Esophagus muscularis mucosa (tissue), 4 donors: ENCODE measurements around the gene MAP7. TPM values are rescaled to one million over a fixed set of nuclear protein-coding genes. Genes with fewer than 3 reads are reported as not detected.

Experiments
- DNase-seq: peaks from one replicate; pipeline ENCODE4 v3.0.0-alpha.2; 2017; ENCODE audit errors: extremely low spot score
- H3K27ac ChIP-seq, 4 donors: fragments of 200-600 bp; sonication (generic); replicated peaks in 1 of 4; 1 replicate in 3 of 4; 2 replicates in 1 of 4; pipeline ENCODE4 v1.5.1; 2016 to 2019; ENCODE audit warnings: mild to moderate bottlenecking in 1 of 4
- H3K27me3 ChIP-seq, 4 donors: fragments of 200-600 bp; sonication (generic); one replicate each; pipeline versions ENCODE4 v1.5.1 to v1.6.0; 2016 to 2019
- H3K36me3 ChIP-seq, 4 donors: fragments of 200-600 bp; sonication (generic); one replicate each; pipeline ENCODE4 v1.5.1; 2016 to 2019
- H3K4me1 ChIP-seq, 4 donors: fragments of 200-600 bp; sonication (generic); one replicate each; pipeline ENCODE4 v1.5.1; 2016 to 2019
- H3K4me3 ChIP-seq, 4 donors: fragments of 200-600 bp; sonication (generic); 1 replicate in 2 of 4; 2 replicates in 2 of 4; pipeline ENCODE4 v1.5.1; 2016 to 2019; ENCODE audit warnings: mild to moderate bottlenecking in 4 of 4, moderate library complexity in 1 of 4
- H3K9me3 ChIP-seq, 4 donors: fragments of 200-600 bp; sonication (generic); 1 replicate in 3 of 4; 2 replicates in 1 of 4; pipeline ENCODE4 v1.5.1; 2016 to 2019
- CTCF ChIP-seq, 3 experiments: fragments of 200-600 bp in 2 of 3; fragments of 450-650 bp in 1 of 3; sonication (generic) in 2 of 3; IDR thresholded peaks; one replicate each; pipeline ENCODE4 v1.5.1; 2017 to 2019; ENCODE audit warnings: antibody characterized with exemption in 3 of 3, mild to moderate bottlenecking in 2 of 3, moderate library complexity in 1 of 3
- EP300 ChIP-seq: sonication (generic); formaldehyde crosslinking; IDR thresholded peaks from one replicate; pipeline ENCODE4 v1.6.1; 2017; ENCODE audit warnings: antibody characterized with exemption
- POLR2A ChIP-seq: fragments of 450-650 bp; IDR thresholded peaks from one replicate; pipeline ENCODE4 v1.6.1; 2017; ENCODE audit warnings: antibody characterized with exemption, moderate library complexity, mild to moderate bottlenecking, low read depth
- POLR2AphosphoS5 ChIP-seq, 2 donors: sonication (generic); formaldehyde crosslinking; IDR thresholded peaks; one replicate each; pipeline ENCODE4 v1.6.1; 2017; ENCODE audit warnings: antibody characterized with exemption in 2 of 2
- WGBS: methylation state at CpG from one replicate; pipeline ENCODE4 v1.1.5; 2018; 5-methylcytosine and 5-hydroxymethylcytosine counted together
- intact Hi-C: fragments of 100-400 bp; cut with DNase I; formaldehyde crosslinking; loops from one replicate; pipeline ENCODE4 v1.15.1; 2023
- total RNA-seq, 4 donors: library from RNA; depleted of rRNA; stranded (reverse); fragments of >200 nt; gene quantifications; one replicate each; pipeline versions ENCODE4 v1.1.0 to v1.2.1, GENCODE V29; 2016

MAP7 gene
- total RNA-seq, 4 donors from 2014 or later = 1.7 to 2.9 (median 2.0) TPM

GRCh38 chr6:136370988-136371728 lies 179.1 kb downstream of the MAP7 start:
- no peak overlapping the region for H3K27ac ChIP-seq
- 73% methylated on average over 4 of the region's 4 CpGs for WGBS
- DNase-seq = no peak
- intact Hi-C loops = no loop called here
- H3K4me3 ChIP-seq = no peak overlapping the region
- TF ChIP-seq EP300 (no peak), POLR2A (no peak), CTCF (IDR thresholded peaks at IDR 0.05) (no peak), POLR2AphosphoS5 (IDR thresholded peaks at IDR 0.05) (no peak)
- H3K9me3 ChIP-seq = no peaks in the 10 kb centered on the region
- H3K27me3 ChIP-seq = no peaks in the 10 kb centered on the region
- no peaks in the 10 kb centered on the region for H3K36me3 ChIP-seq
- H3K4me1 ChIP-seq = peaks cover 0 to 2% (median 0%) of the 10 kb centered on the region in 4 donors

GRCh38 chr6:136365776-136366354 lies 184.4 kb downstream of the MAP7 start:
- TF ChIP-seq POLR2A (no peak), POLR2AphosphoS5 (IDR thresholded peaks at IDR 0.05) (no peak), CTCF (IDR thresholded peaks at IDR 0.05) (no peak), EP300 (no peak)
- H3K27me3 ChIP-seq = no peaks in the 10 kb centered on the region
- H3K36me3 ChIP-seq = peaks cover 0 to under 1% (median under 1%) of the 10 kb centered on the region in 4 donors
- no peak overlapping the region for H3K4me3 ChIP-seq
- H3K27ac ChIP-seq = no peak overlapping the region
- WGBS = 53% methylated on average over 11 of the region's 11 CpGs
- no peaks in the 10 kb centered on the region for H3K9me3 ChIP-seq
- intact Hi-C loops = no loop called here
- peaks cover 0 to 6% (median 0%) of the 10 kb centered on the region in 4 donors for H3K4me1 ChIP-seq
- no peak for DNase-seq

GRCh38 chr6:136362421-136363356 lies 187.5 kb downstream of the MAP7 start:
- Histone ChIP-seq H3K9me3 (no peaks in the 10 kb centered on the region), H3K27me3 (no peaks in the 10 kb centered on the region), H3K4me3 (no peak overlapping the region), H3K27ac (no peak overlapping the region), H3K4me1 (peaks cover 0 to 6% (median 0%) of the 10 kb centered on the region in 4 donors), H3K36me3 (peaks cover 0 to 7% (median 2%) of the 10 kb centered on the region in 4 donors)
- no peak for DNase-seq
- TF ChIP-seq CTCF (IDR thresholded peaks at IDR 0.05) (no peak), EP300 (no peak), POLR2AphosphoS5 (IDR thresholded peaks at IDR 0.05) (no peak), POLR2A (no peak)
- intact Hi-C loops = no loop called here
- WGBS = 88% methylated on average over 11 of the region's 11 CpGs

- Histone ChIP-seq H3K27ac (no peak overlapping the region), H3K9me3 (no peaks in the 10 kb centered on the region), H3K27me3 (no peaks in the 10 kb centered on the region), H3K4me3 (no peak overlapping the region), H3K36me3 (peaks cover 0 to 7% (median 2%) of the 10 kb centered on the region in 4 donors), H3K4me1 (peaks cover 0 to 6% (median 0%) of the 10 kb centered on the region in 4 donors)
- TF ChIP-seq POLR2AphosphoS5 (IDR thresholded peaks at IDR 0.05) (no peak), EP300 (no peak), POLR2A (no peak), CTCF (IDR thresholded peaks at IDR 0.05) (no peak)
- intact Hi-C loops = no loop called here
- DNase-seq = no peak
- 88% methylated on average over 2 of the region's 2 CpGs for WGBS
These were observed 188.4 kb downstream of the MAP7 start for GRCh38 chr6:136361787-136362186.
